ENCODE results near the gene ARHGAP33. TPM values are rescaled to one million over a fixed set of nuclear protein-coding genes. Genes with fewer than 3 reads are reported as not detected.

ARHGAP33 gene
- total and polyA plus RNA-seq, 4 donors: 3.1 to 16.6 (median 12.2) TPM

DNA sequence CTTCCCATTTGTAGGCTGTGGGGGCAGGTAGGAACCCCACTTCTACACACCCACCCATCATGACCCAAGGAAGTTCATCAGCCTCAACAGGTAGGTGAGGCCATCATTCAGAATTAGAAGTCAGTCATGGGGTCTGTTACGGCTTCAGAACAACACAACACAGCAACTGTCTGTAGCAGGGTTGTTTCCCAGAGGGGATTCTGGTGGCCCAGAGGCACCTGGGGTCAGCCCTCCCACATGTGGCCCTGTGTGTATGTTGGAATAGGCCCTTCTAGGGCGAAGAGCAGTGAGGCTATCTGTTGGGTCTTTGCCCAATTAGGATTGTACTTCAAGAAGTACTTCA is 36.5 kb upstream of the ARHGAP33 start:
- H3K4me3 ChIP-seq: no peak overlapping the region
- H3K36me3 ChIP-seq (ENCODE audit: control insufficient read depth in 4 of 4, insufficient read depth in 4 of 4, low read length in 4 of 4): peaks cover 3 to 38% (median 19%) of the 10 kb centered on the region in 4 donors
- H3K4me1 ChIP-seq (ENCODE audit: control insufficient read depth in 5 of 5, insufficient read depth in 5 of 5, low read length in 5 of 5): peaks cover 0 to 14% (median 0%) of the 10 kb centered on the region in 5 donors
- H3K9me3 ChIP-seq (ENCODE audit: control insufficient read depth in 4 of 4, insufficient read depth in 3 of 4, low read length in 3 of 4): no peaks in the 10 kb centered on the region
- ATAC-seq (ENCODE audit: insufficient read depth, low FRiP score) (no peak), DNase-seq (no peak)
- no peak overlapping the region for H3K9ac ChIP-seq (ENCODE audit: insufficient read depth in 1 of 2, low read length in 2 of 2)
- no peak overlapping the region for H3K27ac ChIP-seq (ENCODE audit: low read depth in 1 of 2, low read length in 1 of 2)
- H3K27me3 ChIP-seq (ENCODE audit: control insufficient read depth in 3 of 3, insufficient read depth in 3 of 3, low read length in 2 of 3): no peaks in the 10 kb centered on the region
- WGBS, 2 donors: 85 to 87% methylated on average over 2 of the region's 2 CpGs
- TF ChIP-seq, protein P1, sequence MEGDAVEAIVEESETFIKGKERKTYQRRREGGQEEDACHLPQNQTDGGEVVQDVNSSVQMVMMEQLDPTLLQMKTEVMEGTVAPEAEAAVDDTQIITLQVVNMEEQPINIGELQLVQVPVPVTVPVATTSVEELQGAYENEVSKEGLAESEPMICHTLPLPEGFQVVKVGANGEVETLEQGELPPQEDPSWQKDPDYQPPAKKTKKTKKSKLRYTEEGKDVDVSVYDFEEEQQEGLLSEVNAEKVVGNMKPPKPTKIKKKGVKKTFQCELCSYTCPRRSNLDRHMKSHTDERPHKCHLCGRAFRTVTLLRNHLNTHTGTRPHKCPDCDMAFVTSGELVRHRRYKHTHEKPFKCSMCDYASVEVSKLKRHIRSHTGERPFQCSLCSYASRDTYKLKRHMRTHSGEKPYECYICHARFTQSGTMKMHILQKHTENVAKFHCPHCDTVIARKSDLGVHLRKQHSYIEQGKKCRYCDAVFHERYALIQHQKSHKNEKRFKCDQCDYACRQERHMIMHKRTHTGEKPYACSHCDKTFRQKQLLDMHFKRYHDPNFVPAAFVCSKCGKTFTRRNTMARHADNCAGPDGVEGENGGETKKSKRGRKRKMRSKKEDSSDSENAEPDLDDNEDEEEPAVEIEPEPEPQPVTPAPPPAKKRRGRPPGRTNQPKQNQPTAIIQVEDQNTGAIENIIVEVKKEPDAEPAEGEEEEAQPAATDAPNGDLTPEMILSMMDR (IDR thresholded peaks at IDR 0.05; ENCODE audit: control extremely low read depth, extremely low read depth): no peak

DNA sequence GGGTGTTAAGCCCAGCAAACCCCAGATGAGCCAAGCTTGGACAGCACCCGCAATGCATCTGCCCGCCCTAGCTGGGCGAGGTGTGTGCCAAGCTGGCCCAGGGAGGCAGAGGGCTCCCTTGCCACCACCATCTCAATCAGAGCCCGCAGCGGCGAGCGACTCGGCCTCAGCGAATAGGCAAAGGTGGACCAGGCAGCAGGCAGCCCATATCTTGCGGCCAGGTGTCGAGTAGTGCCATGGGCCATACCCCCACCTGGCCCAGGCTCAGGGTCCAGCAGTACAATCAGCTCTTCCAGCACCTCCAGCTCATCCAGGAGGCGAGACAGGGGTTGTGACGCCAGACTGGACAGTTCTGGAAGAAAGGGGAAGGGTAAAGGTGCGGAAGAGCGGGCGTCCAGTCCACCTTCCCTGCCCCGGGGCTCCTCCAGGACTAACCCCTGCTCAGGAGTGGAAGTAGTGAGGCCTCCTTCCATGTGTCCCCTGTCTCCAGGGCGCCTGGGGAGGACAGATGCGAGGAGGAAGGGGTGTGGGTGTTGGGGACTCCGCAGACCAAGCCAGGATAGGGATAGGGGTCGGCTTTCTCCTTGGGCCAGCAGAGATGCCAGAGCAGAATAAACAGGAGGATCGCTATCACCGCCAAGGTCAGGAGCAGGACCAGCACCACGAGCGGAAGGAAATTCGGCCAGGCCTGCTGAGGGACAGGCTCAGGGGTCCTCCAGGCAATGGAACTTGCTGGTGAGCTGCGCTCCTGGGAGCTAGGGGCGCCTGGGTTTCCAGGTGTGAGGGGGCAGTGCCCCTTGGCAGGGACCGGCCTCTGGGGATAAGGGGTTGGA is 35.9 kb upstream of the ARHGAP33 start:
- Histone ChIP-seq H3K36me3 (ENCODE audit: control insufficient read depth in 4 of 4, insufficient read depth in 4 of 4, low read length in 4 of 4) (peaks cover 3 to 35% (median 17%) of the 10 kb centered on the region in 4 donors), H3K27me3 (ENCODE audit: control insufficient read depth in 3 of 3, insufficient read depth in 3 of 3, low read length in 2 of 3) (no peaks in the 10 kb centered on the region), H3K9ac (ENCODE audit: insufficient read depth in 1 of 2, low read length in 2 of 2) (no peak overlapping the region)

DNA sequence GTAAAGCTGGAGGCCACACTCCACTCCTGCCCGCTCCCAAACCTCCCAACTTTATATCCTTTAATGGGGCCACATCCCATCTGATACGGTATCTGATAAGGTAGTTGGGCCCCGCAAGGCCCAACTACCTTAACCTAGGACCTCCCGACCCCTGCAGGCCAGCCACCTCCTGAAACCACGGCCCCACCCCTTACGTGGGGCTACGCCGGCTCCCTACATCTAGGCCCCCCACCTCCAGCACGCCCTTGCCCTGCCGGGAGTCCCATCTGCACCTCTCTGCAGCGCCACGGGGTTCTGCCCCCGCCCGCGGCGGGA is 35.3 kb upstream of the ARHGAP33 start:
- Histone ChIP-seq H3K4me1 (ENCODE audit: control insufficient read depth in 5 of 5, insufficient read depth in 5 of 5, low read length in 5 of 5) (peaks cover 0 to 22% (median 4%) of the 10 kb centered on the region in 5 donors), H3K9ac (ENCODE audit: insufficient read depth in 1 of 2, low read length in 2 of 2) (peak overlapping the region in 1 of 2 donors; percentile 38), H3K4me3 (peak overlapping the region; percentile 56), H3K27ac (ENCODE audit: low read depth in 1 of 2, low read length in 1 of 2) (peak overlapping the region; percentile 34 to 81), H3K36me3 (ENCODE audit: control insufficient read depth in 4 of 4, insufficient read depth in 4 of 4, low read length in 4 of 4) (peaks cover 3 to 32% (median 15%) of the 10 kb centered on the region in 4 donors), H3K9me3 (ENCODE audit: control insufficient read depth in 4 of 4, insufficient read depth in 3 of 4, low read length in 3 of 4) (no peaks in the 10 kb centered on the region), H3K27me3 (ENCODE audit: control insufficient read depth in 3 of 3, insufficient read depth in 3 of 3, low read length in 2 of 3) (no peaks in the 10 kb centered on the region)
- 5 to 6% methylated on average over 16 of the region's 16 CpGs for WGBS, 2 donors
- no peak for ATAC-seq (ENCODE audit: insufficient read depth, low FRiP score)
- TF ChIP-seq, protein P1 (IDR thresholded peaks at IDR 0.05; ENCODE audit: control extremely low read depth, extremely low read depth): no peak
- no peak for DNase-seq

More for the DNA sequence above, 35.9 kb upstream of the ARHGAP33 start:
- H3K27ac ChIP-seq (ENCODE audit: low read depth in 1 of 2, low read length in 1 of 2): peak overlapping the region in 1 of 2 donors; percentile 62
- DNase-seq (no peak), ATAC-seq (ENCODE audit: insufficient read depth, low FRiP score) (no peak)
- H3K4me1 ChIP-seq (ENCODE audit: control insufficient read depth in 5 of 5, insufficient read depth in 5 of 5, low read length in 5 of 5): peaks cover 0 to 19% (median 4%) of the 10 kb centered on the region in 5 donors
- WGBS, 2 donors: 77 to 84% methylated on average over 29 of the region's 29 CpGs
- TF ChIP-seq, protein P1 (IDR thresholded peaks at IDR 0.05; ENCODE audit: control extremely low read depth, extremely low read depth): no peak
- H3K4me3 ChIP-seq: no peak overlapping the region
- H3K9me3 ChIP-seq (ENCODE audit: control insufficient read depth in 4 of 4, insufficient read depth in 3 of 4, low read length in 3 of 4): no peaks in the 10 kb centered on the region

All from lung (tissue), 12 donors.